DMS53 (cell line): ENCODE data around the gene RASAL2.

Experiments
- DNase-seq: peaks from one replicate; lab custom pipeline; 2025; lab: John Stamatoyannopoulos, UW

The RASAL2 gene

DNA sequence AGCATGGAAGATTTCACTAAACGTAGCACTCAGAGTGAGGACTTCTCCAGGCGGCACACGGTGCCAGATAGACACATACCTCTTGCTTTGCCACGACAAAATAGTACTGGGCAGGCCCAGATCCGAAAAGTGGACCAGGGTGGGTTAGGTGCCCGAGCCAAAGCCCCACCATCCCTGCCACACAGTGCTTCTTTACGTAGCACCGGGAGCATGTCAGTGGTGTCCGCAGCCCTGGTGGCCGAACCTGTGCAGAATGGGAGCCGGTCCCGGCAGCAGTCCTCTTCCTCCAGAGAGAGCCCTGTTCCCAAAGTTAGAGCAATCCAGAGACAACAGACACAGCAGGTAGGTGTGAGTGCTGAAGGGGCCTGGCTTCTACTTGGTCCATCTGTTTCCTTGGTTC lies 364.3 kb downstream of the RASAL2 start:
- no peak for DNase-seq

DNA sequence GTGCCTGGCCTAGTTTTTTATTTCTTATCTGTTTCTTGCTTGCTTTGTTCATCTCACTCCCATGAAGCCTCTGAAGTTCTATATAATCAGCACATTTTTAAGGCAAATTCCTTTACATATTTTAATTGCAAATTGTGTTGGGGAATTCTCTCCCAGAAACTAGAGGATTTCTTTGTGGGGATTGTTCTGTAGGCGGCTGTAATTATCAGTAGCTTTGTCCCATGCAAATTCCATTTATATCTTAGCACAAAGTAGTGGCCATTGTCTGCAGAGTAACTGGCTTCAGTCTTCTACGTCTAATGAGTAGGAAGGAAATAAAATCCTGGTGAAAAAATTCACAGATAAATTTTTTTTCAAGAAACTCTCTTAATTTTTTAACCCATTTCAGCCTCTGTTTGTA lies 367.2 kb downstream of the RASAL2 start:
- DNase-seq: no peak

DNA sequence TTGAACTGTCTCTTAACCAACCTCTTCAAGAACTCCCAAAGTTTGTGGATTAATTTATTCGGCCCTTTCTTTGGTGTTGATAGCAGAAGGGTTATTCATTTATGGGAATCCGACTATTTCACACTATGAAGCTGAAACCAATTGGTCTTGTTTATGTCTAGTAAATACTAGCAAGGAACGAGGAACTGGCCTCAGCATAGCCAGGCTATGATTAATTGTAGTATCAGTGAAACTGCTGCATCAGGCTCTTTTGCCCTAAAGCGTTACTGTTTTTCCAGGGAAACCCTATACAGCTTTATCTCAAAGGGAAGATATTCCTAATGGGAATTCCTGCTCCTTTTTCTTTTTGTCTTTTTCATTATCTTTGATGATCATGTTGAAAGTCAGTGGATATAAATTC lies 367.8 kb downstream of the RASAL2 start:
- no peak for DNase-seq

- no peak for DNase-seq
Observed at GRCh38 chr1:178464141-178464540, 370.2 kb downstream of the RASAL2 start.

DNA sequence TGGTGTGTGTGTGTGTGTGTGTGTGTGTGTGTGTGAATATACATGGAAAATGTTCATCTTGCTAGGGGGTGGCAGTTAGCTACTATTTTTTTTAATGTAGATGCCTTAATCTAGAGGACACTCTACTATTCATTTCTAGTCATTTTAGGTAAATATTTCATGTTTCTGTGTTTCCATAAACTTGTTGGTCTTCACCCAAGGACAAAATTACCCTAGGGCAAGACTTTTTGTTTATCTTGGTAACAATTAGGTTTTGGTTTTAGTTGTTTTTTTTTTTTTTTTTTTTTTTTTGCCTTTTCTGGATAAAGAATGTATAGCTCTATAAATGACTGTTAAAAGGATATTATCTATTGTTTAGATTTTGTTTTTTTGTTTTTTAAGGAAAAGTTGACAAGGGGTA lies 370.7 kb downstream of the RASAL2 start:
- no peak for DNase-seq

- no peak for DNase-seq
Observed at GRCh38 chr1:178465011-178465410, 371.1 kb downstream of the RASAL2 start.

DNA sequence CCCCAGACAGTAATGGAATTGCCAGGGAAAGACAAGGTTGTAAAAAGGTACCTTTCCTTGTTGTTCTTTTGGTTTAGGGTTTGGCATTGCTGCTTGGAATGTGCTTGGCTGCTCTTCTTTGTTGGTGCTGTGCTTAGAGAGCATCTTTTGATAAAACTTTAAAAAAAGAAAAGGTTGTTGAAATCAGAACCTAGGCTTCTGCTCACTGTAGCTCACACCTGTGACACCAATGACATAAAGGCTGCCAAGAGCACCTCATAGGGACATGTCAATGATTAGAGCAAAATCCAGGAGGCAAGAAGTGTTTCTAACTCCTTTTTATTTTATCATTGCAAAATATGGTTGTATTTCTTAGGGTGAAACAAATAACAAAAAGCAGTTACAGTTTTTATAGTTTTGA lies 373.9 kb downstream of the RASAL2 start:
- no peak for DNase-seq

GRCh38 chr1:178470411-178470960 lies 376.6 kb downstream of the RASAL2 start:
- no peak for DNase-seq

GRCh38 chr1:178472531-178472930 lies 378.6 kb downstream of the RASAL2 start:
- no peak for DNase-seq

DNA sequence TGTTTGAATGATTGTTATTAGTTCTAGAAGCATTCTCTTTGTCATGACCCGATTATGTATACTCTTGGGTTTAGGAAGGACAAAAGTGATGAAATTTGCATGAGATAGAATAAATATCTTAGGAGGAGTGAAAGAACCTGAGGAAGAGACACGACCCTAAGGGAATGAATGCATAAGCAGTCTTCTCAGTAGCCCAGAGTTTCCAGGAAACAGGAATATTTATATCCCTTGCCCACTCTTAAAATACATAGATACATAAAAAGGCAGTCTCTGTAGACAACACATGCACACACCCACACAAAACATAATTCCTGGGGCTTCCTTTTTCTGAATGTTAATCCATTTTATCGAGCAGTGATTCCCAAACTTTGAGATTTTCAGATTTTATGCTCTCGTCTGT lies 383.5 kb downstream of the RASAL2 start:
- no peak for DNase-seq

DNA sequence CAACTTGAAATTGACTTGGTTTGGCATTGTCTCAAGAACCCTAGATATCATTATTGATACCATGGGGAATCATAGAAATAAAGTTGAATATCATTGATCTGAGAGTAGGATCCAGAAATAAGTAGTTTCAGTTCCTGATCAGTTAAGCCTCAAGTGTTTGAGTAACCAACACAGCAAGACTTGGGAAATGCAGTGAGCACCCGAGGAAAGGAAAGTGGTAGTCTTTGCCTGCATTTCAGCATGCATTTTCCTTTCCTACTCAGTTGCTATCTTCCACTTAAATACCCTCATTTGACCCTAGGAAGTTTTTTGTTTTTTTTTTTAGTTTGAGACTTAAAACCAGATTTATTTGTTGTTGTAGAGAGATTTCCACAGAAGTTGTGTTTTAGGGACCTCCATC lies 383.9 kb downstream of the RASAL2 start:
- DNase-seq: no peak

GRCh38 chr1:178483251-178483957 lies 389.5 kb downstream of the RASAL2 start:
- no peak for DNase-seq

DNA sequence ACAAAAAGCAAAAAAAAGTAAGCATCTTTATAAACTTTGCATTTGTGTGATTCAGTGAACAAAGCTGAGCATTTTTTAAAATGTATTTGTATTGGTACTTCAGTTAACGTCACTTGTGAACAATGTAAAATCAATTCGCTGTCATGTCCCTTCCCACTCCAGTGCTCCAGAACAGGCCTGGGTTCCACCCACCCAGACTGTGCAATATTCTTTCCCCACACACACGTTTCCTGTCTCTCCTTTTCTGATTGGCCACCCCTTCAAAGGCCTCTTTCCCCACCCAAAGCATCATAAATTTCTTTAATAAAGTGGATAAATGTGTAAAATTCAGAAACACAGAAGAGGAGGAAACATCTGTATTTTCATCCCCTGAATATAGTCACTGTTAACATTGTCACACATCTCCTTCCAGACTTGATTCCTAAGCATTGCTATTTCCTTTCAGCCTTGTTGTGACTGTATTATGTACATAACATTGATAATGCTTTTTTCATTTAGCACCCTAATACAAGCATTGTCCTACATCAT lies 390.9 kb downstream of the RASAL2 start:
- DNase-seq: no peak

GRCh38 chr1:178485541-178485981 lies 391.7 kb downstream of the RASAL2 start:
- DNase-seq: no peak

- no peak for DNase-seq
Observed at GRCh38 chr1:178486100-178487069, 392.5 kb downstream of the RASAL2 start.

GRCh38 chr1:178487070-178487615 lies 393.2 kb downstream of the RASAL2 start:
- DNase-seq: no peak

GRCh38 chr1:178488393-178488792 lies 394.5 kb downstream of the RASAL2 start:
- DNase-seq: no peak

- DNase-seq: no peak
Observed at GRCh38 chr1:178489399-178489798, 395.5 kb downstream of the RASAL2 start.

- DNase-seq: no peak
Observed at GRCh38 chr1:178490136-178490535, 396.2 kb downstream of the RASAL2 start.

DNA sequence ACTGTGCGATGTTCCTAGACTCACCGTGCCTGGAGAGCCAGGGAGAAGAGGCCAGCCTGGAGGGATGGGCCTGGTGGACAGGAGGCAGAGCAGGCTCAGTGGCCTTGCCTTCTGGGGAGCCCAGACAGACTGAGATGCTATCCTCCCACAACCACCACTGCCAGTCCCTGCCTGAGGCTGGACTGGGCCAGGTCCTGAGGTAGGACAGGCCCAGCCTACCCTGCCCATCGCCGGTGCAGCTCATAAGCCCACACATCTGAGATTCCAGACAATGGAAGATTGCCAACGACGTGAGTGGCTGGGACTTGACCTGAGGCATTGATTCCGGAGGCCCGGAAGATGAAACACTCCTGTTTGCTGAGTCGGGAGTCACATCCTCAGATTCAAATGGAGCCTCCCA lies 397.1 kb downstream of the RASAL2 start:
- DNase-seq: no peak

DNA sequence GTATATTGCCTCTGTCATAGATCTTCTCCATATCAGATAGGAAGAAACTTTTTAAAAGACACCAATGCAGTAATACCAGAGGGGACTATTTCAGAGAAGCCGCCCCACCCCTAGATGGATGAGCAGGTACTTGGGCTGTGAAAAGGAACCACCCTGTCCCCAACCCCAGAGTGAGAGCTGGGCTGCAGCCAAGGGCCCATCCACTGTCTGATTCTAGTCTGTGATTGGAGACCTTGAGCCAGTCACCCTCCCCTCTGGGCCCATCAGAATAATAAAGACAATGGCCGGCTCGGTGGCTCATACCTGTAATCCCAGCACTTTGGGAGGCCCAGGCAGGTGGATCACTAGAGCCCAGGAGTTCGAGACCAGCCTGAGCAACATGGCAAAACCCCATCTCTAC lies 397.8 kb downstream of the RASAL2 start:
- DNase-seq: no peak

DNA sequence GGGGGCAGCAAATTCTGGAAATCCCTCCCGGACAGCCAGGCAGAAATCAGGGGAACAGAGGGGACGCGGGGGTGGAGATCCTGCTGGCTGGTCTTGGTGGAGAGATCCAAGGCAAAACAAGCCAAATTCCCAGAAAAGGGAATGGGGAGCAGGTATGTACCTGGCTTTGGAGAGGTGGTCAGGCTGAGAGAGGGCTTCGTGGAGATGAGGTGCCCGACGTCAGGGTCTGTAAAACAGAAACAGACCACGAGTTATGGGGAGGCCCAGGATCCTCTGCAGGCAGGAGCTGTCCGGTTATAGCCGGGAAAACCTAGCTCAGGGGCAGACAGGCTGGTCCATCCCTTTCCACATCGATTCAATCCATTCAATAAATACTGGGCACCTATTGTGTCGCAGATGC lies 398.4 kb downstream of the RASAL2 start:
- DNase-seq: no peak
